WTC11 (cell line): ENCODE measurements around the gene KRT14. TPM values are rescaled to one million over a fixed set of nuclear protein-coding genes. Genes with fewer than 3 reads are reported as not detected.

Source experiments
- ARID4B ChIP-seq: sonication (generic); formaldehyde crosslinking; IDR thresholded peaks from 2 replicates; pipeline ENCODE4 v1.8.0; 2023; ENCODE audit warnings: missing genetic modification reagents, mild to moderate bottlenecking, borderline replicate concordance
- ATF6 ChIP-seq: sonication (generic); formaldehyde crosslinking; IDR thresholded peaks from 2 replicates; pipeline ENCODE4 v1.8.1; 2023; ENCODE audit warnings: mild to moderate bottlenecking, missing genetic modification reagents
- CBFB ChIP-seq: sonication (generic); formaldehyde crosslinking; IDR thresholded peaks from 2 replicates; pipeline ENCODE4 v1.8.1; 2022; ENCODE audit warnings: mild to moderate bottlenecking, low read depth, missing genetic modification reagents
- FOXP1 ChIP-seq: sonication (generic); formaldehyde crosslinking; IDR thresholded peaks from 2 replicates; pipeline ENCODE4 v1.8.0; 2022; ENCODE audit warnings: missing genetic modification reagents, mild to moderate bottlenecking, moderate library complexity, borderline replicate concordance
- FOXP4 ChIP-seq: sonication (generic); formaldehyde crosslinking; IDR thresholded peaks from 2 replicates; pipeline ENCODE4 v1.8.0; 2022; ENCODE audit warnings: mild to moderate bottlenecking, missing genetic modification reagents
- IRF1 ChIP-seq: sonication (generic); formaldehyde crosslinking; IDR thresholded peaks from 2 replicates; pipeline ENCODE4 v1.8.0; 2023; ENCODE audit warnings: missing genetic modification reagents
- MXD4 ChIP-seq: fragments of 250-450 bp; sonication (Bioruptor Pico); IDR thresholded peaks from 2 replicates; pipeline ENCODE4 v1.8.0; 2021; ENCODE audit warnings: mild to moderate bottlenecking, moderate library complexity, borderline replicate concordance
- MYBL2 ChIP-seq: sonication (generic); formaldehyde crosslinking; IDR thresholded peaks from 2 replicates; pipeline ENCODE4 v1.8.1; 2023; ENCODE audit warnings: mild to moderate bottlenecking, moderate library complexity, missing genetic modification reagents
- NR2C2 ChIP-seq: sonication (generic); formaldehyde crosslinking; IDR thresholded peaks from 2 replicates; pipeline ENCODE4 v1.8.0; 2022; ENCODE audit warnings: mild to moderate bottlenecking, missing genetic modification reagents
- RELA ChIP-seq: sonication (generic); formaldehyde crosslinking; IDR thresholded peaks from 2 replicates; pipeline ENCODE4 v1.8.1; 2022; ENCODE audit warnings: missing genetic modification reagents, mild to moderate bottlenecking, borderline replicate concordance
- RORB ChIP-seq: fragments of 250-450 bp; sonication (Bioruptor Pico); IDR thresholded peaks from 2 replicates; pipeline ENCODE4 v1.9.0; 2021; ENCODE audit warnings: mild to moderate bottlenecking
- SP1 ChIP-seq: sonication (generic); formaldehyde crosslinking; conservative IDR thresholded peaks from 2 replicates; pipeline ENCODE4 v1.8.1; 2022; ENCODE audit warnings: missing genetic modification reagents
- TEAD1 ChIP-seq: sonication (generic); formaldehyde crosslinking; IDR thresholded peaks from 2 replicates; pipeline ENCODE4 v1.8.0; 2022; ENCODE audit warnings: mild to moderate bottlenecking, missing genetic modification reagents
- USF1 ChIP-seq: sonication (generic); formaldehyde crosslinking; IDR thresholded peaks from 2 replicates; pipeline ENCODE4 v1.8.0; 2022; ENCODE audit warnings: mild to moderate bottlenecking, missing genetic modification reagents
- ZNF121 ChIP-seq: sonication (generic); formaldehyde crosslinking; IDR thresholded peaks from 2 replicates; pipeline ENCODE4 v1.8.0; 2023; ENCODE audit warnings: missing genetic modification reagents
- ZNF671 ChIP-seq: fragments of 250-450 bp; sonication (Bioruptor Pico); IDR thresholded peaks from 2 replicates; pipeline ENCODE4 v1.8.0; 2021; ENCODE audit warnings: mild to moderate bottlenecking
- total RNA-seq: library from RNA; stranded (reverse); gene quantifications from 3 replicates; pipeline ENCODE4 v1.2.3, GENCODE V29; 2021
- TF ChIP-seq, protein P1 (sequence below): fragments of 250-450 bp; sonication (Bioruptor Pico); IDR thresholded peaks from 2 replicates; pipeline ENCODE4 v1.9.0; 2021; ENCODE audit warnings: mild to moderate bottlenecking
- TF ChIP-seq, protein P2 (sequence below): fragments of 250-450 bp; sonication (Bioruptor Pico); IDR thresholded peaks from 2 replicates; pipeline ENCODE4 v1.9.0; 2021; ENCODE audit warnings: mild to moderate bottlenecking
- TF ChIP-seq, protein P3 (sequence below): sonication (generic); formaldehyde crosslinking; IDR thresholded peaks from 2 replicates; pipeline ENCODE4 v1.8.1; 2023; ENCODE audit warnings: mild to moderate bottlenecking, moderate library complexity, missing genetic modification reagents
- TF ChIP-seq, protein P4 (sequence below): fragments of 250-450 bp; sonication (Bioruptor Pico); IDR thresholded peaks from 2 replicates; pipeline ENCODE4 v2.1.2; 2022; ENCODE audit warnings: mild to moderate bottlenecking, moderate library complexity
- TF ChIP-seq, protein P5 (sequence below): sonication (generic); formaldehyde crosslinking; IDR thresholded peaks from 2 replicates; pipeline ENCODE4 v1.8.1; 2022; ENCODE audit warnings: mild to moderate bottlenecking, moderate library complexity, missing genetic modification reagents

KRT14 gene
- total RNA-seq, 1 experiment from 2014 or later, result not detected

- no peak for TF ChIP-seq ARID4B (CRISPR knock-in tag)
- TF ChIP-seq NR2C2 (CRISPR knock-in tag), result no peak
- no peak for TF ChIP-seq ATF6
- TF ChIP-seq, protein P1, sequence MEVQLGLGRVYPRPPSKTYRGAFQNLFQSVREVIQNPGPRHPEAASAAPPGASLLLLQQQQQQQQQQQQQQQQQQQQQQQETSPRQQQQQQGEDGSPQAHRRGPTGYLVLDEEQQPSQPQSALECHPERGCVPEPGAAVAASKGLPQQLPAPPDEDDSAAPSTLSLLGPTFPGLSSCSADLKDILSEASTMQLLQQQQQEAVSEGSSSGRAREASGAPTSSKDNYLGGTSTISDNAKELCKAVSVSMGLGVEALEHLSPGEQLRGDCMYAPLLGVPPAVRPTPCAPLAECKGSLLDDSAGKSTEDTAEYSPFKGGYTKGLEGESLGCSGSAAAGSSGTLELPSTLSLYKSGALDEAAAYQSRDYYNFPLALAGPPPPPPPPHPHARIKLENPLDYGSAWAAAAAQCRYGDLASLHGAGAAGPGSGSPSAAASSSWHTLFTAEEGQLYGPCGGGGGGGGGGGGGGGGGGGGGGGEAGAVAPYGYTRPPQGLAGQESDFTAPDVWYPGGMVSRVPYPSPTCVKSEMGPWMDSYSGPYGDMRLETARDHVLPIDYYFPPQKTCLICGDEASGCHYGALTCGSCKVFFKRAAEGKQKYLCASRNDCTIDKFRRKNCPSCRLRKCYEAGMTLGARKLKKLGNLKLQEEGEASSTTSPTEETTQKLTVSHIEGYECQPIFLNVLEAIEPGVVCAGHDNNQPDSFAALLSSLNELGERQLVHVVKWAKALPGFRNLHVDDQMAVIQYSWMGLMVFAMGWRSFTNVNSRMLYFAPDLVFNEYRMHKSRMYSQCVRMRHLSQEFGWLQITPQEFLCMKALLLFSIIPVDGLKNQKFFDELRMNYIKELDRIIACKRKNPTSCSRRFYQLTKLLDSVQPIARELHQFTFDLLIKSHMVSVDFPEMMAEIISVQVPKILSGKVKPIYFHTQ (CRISPR knock-in tag), result no peak
- TF ChIP-seq IRF1, result no peak
- TF ChIP-seq, protein P2, sequence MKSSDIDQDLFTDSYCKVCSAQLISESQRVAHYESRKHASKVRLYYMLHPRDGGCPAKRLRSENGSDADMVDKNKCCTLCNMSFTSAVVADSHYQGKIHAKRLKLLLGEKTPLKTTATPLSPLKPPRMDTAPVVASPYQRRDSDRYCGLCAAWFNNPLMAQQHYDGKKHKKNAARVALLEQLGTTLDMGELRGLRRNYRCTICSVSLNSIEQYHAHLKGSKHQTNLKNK (CRISPR knock-in tag), result no peak
- TF ChIP-seq RELA (CRISPR knock-in tag), result no peak
- TF ChIP-seq, protein P3, sequence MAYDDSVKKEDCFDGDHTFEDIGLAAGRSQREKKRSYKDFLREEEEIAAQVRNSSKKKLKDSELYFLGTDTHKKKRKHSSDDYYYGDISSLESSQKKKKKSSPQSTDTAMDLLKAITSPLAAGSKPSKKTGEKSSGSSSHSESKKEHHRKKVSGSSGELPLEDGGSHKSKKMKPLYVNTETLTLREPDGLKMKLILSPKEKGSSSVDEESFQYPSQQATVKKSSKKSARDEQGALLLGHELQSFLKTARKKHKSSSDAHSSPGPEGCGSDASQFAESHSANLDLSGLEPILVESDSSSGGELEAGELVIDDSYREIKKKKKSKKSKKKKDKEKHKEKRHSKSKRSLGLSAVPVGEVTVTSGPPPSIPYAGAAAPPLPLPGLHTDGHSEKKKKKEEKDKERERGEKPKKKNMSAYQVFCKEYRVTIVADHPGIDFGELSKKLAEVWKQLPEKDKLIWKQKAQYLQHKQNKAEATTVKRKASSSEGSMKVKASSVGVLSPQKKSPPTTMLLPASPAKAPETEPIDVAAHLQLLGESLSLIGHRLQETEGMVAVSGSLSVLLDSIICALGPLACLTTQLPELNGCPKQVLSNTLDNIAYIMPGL (CRISPR knock-in tag), result peak; percentile 91
- no peak for TF ChIP-seq MXD4 (CRISPR knock-in tag)
- peak; percentile 57; the same call in 1 of the 2 replicates for TF ChIP-seq ZNF121 (CRISPR knock-in tag)
- TF ChIP-seq, protein P4, sequence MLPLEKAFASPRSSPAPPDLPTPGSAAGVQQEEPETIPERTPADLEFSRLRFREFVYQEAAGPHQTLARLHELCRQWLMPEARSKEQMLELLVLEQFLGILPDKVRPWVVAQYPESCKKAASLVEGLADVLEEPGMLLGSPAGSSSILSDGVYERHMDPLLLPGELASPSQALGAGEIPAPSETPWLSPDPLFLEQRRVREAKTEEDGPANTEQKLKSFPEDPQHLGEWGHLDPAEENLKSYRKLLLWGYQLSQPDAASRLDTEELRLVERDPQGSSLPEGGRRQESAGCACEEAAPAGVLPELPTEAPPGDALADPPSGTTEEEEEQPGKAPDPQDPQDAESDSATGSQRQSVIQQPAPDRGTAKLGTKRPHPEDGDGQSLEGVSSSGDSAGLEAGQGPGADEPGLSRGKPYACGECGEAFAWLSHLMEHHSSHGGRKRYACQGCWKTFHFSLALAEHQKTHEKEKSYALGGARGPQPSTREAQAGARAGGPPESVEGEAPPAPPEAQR (CRISPR knock-in tag), result no peak
- TF ChIP-seq ZNF671 (CRISPR knock-in tag), result no peak
- TF ChIP-seq, protein P5, sequence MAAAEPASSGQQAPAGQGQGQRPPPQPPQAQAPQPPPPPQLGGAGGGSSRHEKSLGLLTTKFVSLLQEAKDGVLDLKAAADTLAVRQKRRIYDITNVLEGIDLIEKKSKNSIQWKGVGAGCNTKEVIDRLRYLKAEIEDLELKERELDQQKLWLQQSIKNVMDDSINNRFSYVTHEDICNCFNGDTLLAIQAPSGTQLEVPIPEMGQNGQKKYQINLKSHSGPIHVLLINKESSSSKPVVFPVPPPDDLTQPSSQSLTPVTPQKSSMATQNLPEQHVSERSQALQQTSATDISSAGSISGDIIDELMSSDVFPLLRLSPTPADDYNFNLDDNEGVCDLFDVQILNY (CRISPR knock-in tag), result 0 out of 2 replicates have a peak, but pooled peaks have one; percentile 11
- no peak for TF ChIP-seq RORB
- TF ChIP-seq FOXP1 (CRISPR knock-in tag), result no peak
- TF ChIP-seq SP1 (CRISPR knock-in tag), result no peak
- TF ChIP-seq FOXP4, result no peak
- no peak for TF ChIP-seq USF1 (CRISPR knock-in tag)
- no peak for TF ChIP-seq TEAD1
- no peak for TF ChIP-seq CBFB (CRISPR knock-in tag)
- no peak for TF ChIP-seq MYBL2 (CRISPR knock-in tag)
Observed at GRCh38 chr17:41548844-41549595, 37.7 kb downstream of the KRT14 start (continued).
